ENCODE measurements around the gene RXRA.

The RXRA gene

DNA sequence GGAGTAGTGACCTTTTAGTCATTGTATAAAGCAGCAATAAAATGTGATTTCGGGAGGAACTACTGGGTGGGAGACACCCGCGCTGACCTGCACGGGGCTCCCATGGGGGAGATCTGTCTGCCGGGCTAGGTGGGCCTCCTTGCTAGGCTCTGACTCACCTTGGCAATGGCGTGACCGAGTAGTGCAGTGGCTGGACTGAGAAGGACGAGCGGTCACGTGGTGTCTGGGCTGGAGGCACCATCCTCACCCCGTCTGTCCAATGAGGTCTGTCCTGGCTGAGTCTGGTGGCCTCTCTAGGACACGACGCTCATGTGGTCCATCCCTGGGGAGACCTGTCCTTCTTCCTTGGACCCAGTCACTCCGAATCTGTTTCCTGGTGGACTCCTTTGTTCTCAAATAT, 151.7 kb downstream of the RXRA start:
- no peak for DNase-seq

DNA sequence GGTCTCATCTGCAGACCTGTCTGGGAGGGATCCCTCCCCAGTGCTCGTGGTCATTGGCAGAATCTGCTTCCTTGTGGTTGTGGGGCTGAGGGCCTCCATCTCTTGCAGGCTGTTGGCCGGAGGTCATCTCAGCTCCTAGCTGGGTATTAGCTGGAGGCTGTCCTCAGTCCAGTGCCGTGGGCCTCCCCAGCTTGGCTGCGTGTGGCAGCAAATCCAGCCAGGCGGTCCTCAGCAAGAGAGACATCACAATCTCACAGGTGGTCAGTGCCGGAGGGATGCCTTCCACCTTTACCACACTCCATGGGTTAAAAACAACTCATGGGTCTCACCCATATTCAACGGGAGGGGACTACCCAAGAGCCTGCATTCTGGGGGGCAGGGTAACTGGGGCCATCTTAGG, 155.5 kb downstream of the RXRA start:
- no peak for DNase-seq

DNA sequence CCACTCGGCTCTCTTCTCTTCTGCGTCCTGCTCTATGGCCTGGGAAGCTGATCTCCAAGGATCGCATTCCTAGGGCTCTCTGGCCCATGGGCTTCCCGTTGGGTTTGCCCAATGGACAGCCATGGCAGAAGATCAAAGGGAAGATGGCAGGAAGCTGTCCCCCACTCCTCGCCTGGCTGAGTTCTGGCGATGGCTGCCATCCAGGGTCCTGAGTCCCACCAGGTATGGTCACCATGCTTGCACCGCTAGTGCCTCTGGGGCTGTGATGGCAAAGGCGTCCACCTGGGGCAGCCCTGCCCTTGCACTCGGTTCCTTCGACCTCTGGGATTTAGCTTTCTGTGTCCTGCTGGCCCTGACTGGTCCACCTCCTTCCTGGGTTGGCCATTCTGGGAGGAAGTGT, 156.0 kb downstream of the RXRA start:
- DNase-seq = no peak

DNA sequence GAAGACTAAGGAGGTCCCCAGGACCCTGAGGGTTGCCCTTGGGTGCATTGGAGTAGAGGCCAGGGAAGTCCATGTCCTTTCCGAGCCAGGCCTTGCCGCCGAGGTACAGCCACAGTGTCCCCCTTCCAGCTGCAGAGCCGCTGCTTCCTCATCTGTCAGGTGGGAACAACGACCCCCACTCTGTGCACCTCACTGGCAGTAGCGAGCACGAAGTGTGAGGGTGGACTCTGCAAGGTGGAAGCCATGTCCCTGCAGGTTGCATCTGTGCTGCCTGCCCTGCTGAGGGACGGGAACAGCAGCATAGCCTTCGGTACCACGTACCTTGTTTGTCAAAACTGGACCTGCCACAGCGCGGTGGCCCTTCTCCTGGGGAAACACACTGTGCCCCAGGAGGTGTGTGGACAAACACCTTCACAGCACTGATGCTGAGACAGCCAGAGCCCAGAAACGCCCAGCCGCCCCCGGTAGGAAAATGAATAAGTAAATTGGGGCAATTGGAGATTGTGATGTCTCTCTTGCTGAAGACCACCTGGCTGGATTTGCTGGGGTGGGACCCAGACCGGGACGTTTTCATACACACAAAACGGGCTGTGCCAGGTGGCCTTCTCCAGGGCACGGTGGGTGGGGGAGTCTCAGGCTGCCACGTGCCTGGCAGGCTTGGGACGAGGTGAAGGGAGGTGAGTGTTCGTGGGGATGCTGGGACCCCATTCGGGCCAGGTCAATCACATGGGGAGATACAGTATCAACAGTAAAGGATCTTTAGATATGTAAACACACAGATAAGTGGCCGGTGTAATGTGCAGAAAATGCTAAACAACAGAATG, 157.3 kb downstream of the RXRA start:
- no peak for DNase-seq

DNA sequence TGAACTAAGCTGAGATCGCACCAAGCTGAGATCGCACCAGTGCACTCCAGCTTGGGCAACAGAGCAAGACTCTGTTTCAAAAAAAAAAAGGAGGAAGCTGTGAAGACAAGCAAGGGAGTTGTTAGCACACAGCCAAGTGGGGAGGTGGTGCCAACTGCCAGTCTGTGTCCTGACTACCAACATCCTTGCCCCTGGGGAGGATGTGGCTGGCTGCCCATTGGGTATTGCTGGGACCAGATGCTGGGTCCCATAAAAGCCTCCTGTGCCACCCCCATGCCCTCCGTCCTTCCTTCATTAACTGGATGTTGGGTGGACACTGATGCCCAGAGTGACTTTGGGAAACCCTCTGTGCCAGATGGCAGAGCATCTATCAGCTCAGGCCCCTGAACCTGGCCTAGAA, 158.2 kb downstream of the RXRA start:
- DNase-seq = no peak

DNA sequence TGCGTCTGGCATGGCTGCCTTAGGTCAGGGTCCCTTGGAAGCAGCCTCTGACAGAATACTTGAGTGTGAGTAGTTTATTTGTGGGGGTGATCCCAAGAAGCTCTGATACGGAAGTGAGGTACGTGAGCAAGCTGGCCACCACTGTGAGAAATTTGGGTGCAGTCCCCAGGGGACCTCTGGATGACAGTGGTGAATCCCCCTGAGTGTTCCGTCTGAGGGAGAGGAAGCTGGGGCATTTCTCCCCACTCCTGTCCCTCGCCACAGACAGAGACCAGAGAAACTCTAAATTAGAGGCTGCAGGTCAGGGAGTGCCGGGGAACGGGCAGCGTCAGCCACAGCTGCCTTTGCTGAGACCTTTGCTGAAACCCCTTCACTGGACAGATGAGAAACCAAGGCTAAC, 159.4 kb downstream of the RXRA start:
- no peak for DNase-seq

DNA sequence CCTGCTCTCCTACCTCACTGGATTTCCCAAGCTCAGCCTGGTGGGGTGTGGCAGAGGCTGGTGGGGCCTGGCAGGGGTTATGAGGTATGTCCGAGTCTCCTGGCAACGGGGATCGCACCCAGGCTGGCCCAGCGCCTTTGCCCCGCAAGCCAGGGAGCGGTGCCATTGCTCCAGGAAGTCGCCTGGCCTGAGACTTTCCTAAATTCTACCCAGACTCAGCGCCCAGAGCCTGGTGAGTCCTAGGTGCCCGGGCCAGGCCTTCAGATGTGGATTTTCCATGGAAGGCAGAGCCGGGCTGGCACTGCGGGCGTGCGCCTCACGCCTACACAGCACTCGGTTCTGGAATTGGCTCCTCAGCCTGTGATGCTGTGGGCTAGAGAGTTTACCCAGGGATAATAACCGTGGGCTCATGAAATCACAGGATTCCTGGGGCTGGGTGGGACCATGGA, 159.9 kb downstream of the RXRA start:
- no peak for DNase-seq

DNA sequence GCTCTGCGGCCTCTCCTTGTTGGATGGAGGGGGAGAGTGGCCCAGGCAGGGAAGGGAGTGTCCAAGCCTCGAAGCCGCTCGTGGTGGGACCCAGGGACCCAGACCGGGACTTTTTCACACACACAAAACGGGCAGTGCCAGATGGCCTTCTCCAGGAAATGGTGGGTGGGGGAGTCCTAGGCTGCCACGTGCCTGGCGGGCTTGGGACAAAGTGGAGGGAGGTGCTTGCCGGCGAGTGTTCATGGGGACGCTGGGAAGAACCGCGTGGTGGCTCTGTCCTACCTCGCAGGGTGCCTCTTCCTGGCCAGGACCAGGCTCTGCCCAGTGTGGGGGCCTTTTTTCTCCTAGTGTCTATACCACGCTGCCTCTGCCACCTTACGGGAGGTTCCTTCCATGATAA, 160.3 kb downstream of the RXRA start:
- no peak for DNase-seq
